HG03064 (cell line): ENCODE measurements around the gene ATP5ME.
"Not testable (repeated sequence)": the region's sequence is repeated elsewhere in the genome, so short reads cannot be mapped to it uniquely, and the experiment has no call there.

Experiments used
- ATAC-seq: cut with Tn5 transposase; IDR thresholded peaks from one replicate; pipeline ENCODE4 v1.9.1; 2021; ENCODE audit warnings: low read depth; ENCODE audit not compliant: unreplicated experiment

The ATP5ME gene

DNA sequence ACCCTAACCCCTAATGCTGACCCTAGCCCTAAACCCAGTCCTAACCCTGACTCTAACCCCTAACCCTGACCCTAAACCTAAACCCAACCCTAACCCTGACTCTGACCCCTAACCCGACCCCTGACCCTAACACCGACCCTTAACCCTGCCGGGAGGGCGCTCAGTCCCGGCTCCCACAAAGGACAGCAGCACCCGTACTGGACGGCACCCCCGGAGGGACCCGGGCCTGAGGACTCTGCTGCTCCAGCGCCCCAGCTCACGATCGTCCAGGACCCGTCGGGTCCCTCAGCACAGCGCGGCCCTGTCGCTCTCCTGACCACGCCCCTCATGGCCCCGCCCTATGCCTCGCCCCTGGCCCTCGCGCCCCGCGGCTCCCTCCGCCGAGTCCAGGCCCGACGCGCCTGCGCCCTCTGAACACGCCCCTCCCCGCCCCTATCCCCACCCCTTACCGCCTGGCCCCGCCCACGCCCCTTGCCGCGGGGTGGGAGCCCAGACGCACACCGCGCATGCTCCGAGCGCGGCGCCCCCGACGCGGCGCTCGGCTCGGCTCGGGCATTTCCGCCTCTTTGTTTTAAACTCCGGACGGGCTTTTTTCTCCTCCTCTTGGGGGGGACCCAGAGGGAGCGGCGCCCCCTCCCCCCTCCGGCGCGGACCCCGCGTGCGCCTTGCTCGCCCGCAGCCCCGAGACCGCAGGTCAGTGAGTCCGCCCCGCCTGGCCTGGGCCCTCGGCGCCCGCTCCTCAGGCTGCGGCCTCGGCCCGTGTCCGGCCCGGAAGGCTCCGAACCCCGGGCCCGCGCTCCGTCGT is 31.4 kb upstream of the ATP5ME start, which contains the start of gene PCGF3:
Gene PCGF3 (plus strand): TSS at position 555 of the 805 bp plus-strand sequence. CDS start 27,849 bp downstream, outside the sequence.
- ATAC-seq: peak; percentile 88

DNA sequence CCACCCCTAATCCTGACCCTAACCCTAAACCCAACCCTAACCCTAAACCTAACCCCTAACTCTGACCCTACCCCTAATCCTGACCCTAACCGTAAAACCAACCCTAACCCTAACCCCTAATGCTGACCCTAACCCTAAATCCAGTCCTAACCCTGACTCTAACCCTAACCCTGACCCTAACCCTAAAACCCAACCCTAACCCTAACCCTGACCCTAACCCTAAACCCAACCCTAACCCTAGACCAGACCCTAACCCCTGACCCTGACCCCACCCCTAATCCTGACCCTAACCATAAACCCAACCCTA is 30.8 kb upstream of the ATP5ME start:
- no peak for ATAC-seq

DNA sequence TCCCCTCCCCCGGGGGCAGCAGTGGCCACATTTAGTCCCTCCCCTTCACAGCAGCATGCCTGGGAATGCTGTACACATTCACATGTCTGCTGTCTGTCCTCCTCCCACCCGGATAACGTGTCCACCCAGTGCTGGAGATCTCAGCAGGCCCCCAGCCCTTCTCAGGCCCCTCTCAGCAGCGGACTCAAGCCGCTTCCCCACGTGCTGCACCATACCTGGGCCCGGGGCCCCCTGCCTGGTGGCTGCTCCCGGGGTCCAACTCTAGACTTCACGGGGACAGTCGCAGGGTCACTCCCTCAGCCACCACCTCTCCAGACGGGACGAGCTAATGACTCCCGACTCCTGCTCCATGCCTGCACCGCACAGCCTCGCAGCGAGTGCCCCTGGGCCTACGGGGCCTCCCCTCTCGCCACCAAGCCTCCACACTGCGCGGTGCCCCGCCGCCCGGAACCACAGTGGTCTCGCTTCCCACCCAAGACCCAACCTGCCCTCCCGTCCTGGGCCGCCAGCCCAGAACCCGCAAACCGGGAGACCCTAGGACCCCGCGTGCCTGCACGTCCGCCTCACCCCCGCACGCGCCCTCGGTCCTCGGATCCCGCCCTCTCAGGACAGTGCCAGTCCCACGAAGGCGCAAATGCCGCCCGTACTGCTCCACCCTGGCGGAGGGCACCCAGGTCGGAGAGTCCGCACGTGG is 30.3 kb upstream of the ATP5ME start:
- no peak for ATAC-seq

DNA sequence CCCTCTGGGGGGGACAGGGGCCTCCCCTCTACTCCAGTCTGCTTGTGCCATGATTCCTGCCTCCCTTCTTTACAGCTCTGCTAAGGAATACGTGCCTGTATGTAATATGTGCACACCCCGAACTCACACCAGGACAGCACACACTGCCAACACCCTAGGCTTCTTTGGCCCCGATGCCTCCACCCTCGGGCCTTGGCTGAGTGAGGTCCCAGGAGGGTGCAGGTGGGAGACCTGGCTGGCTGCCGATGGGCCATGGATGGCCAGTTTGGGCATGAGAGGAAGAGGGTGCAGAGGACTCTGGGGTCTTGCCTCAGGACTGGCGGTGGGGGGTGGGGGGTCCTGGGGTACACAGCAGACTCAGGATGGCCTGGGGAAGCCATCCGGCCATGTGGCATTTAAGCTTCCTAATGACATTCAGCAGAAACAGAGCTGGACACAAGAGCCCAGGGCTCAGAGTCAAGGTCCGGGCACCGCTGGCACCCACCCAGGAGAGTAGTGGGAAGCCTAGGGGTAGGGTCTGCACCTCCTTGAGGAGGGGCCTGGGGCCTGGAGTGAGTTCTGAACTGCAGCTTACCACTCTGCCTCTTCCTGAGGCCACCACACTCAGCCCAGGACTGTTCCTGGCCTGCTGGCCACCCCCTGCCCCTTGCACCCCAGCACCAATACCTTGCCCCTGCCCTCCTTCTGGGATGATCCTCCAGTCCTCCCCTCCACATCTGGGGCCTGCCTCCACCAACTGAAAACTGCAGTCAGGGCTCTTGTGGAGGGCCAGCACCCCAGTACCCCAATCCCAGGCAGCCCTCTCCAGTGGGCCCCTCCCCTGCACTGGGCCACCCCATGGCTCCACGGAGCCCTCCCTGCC is 29.5 kb upstream of the ATP5ME start:
- no peak for ATAC-seq

DNA sequence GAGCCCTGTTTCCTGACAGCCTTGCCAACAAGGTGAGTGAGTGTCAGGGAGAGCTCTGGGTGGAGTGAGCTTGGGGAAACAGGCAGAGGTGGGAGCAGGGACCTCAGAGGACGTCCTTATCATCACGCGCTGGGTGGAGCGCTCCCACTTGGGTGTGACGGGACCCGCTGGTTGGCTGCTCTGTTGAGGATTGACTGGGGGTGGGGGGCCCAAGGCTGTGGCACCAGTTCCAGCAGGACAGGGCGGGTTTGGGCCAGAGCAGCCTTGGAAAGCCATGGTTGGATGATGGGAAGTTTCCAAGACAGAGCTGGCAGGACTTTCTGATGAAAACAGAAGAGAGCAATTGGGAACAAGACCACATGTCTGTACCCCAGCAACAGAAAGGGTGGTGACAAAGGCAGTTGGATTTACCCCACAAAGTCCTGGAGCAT is 28.6 kb upstream of the ATP5ME start:
- ATAC-seq: no peak

DNA sequence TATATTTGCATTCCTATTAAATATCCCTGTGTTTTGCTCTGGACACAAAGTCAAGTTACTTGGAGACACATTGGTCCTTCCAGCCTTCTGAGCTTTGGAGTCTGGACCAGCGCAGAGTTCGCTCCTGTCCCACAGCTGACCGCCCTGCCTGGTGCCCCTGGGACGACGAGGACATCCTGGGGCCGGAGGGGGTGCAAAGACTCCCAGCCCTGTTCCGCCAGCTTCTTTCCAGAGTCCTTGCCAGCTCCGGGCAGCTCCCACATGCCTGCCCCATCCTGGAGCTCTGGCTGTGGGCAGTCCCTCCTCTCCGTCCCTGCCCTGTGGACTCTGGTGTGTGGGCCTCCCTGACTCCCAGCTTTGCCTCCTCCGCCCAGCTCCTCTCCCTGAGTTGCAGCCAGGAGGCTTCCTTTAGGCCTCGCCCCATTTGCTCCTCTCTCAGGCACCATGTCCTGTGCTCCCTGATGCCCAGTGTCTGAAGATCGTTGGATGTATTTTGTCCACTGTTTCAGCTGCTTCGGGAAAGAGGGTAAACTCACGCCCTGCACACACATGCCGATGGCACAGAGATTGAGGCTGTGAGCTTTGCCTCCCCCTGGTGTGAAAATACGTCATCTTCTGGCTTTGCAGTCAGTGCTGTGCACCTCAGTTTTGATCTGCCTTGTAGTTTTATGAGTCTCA is 26.6 kb upstream of the ATP5ME start:
- ATAC-seq: no peak

DNA sequence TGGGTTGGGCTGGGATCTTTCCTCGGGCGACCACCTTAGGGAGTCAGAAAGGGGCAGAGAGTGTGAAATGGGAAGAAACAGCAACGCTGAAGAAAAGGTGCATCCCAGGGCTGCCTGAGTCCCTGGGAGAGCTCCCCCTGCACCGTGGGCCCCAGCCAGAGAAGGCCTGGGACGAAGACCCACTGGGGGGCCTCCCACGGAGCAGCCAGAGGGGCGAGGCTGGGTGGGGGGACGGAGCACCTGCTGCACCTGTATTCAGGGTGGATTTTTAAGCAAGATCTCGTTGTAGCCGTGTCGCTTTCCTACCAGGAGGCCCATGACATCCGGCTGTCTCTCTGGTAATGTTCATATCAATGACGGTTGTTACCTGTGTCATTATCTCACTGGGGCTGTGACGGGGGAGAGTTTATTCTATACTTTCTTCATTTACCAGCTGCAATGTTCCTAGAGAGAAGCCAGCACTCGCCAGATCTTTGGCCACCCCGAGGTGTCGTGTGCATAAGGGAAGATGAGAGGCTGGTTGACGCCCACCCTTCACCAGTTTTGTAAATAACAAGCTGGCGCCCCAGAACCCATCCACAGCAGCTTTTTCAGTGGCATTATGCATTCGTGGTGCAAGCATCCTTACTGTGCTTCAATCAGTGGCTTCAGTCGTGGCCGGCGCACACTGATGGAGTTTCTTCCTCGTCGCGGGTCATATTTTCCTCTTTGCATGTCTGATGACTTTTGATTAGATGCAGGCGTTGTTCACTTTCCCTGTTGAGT is 25.9 kb upstream of the ATP5ME start:
- no peak for ATAC-seq

DNA sequence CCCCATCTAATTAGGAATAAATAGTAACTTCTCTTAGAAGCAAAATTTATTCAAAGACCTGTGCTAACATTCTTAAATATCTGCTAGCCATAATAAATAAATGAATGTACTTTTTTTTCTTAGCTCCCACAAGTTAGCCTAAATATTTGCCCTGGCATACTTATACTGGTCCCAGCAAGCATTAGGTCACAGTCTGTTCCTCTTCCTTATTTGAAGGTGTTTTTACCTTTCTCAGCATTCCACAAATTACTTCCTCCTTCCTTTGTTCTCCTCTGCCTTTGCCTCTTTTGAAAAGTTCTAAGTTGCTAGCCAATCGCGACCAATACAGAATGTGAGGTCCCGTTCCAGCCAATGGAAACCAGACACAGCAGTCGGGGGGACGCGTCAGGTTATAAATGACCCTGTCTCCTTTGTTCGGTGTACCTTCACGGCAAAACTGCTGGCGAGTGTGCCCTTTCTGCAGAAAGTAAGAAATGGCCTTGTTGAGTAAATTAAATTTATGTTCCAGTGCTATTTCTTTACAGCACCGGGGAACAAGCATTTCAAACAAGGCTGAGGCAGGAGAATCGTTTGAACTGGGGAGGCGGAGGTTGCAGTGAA is 20.4 kb upstream of the ATP5ME start:
- not testable (repeated sequence) for ATAC-seq

DNA sequence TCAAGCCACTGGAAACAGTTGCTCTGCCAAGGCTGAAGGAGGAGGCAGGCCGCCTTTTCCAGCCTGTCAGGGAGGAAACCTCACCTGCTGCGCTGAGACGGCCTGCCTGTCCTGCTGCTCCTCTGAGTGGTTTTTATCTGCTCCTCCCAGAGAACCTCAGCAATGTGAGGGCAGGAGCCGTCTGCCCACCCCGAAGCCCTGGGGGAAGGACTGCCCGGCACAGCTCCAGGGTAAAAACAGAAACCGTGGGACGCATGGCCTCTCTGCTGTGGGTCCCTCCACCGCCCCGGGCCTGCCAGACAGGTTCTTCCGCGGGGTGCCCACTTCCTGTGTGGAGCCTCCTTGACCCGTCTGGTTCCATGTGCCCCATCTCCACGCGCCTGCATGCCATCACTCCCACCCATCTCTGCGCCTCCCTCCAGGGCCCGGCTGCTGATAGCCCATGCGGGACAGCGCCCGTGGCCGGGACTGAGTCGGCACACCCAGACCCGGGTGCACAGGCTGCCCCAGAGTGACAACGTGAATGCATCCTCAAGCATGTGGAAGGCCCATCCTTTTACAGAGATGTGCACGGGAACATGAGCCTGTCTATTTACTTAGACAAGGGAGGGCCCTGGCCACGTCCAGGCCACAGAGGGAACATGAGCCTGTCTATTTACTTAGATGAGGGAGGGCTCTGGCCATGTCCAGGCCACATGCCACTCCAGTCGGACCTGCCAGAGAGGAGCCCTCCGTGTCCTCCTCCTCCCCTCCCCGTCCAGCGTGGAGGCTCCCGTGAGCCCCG is 18.9 kb upstream of the ATP5ME start:
- ATAC-seq: no peak

DNA sequence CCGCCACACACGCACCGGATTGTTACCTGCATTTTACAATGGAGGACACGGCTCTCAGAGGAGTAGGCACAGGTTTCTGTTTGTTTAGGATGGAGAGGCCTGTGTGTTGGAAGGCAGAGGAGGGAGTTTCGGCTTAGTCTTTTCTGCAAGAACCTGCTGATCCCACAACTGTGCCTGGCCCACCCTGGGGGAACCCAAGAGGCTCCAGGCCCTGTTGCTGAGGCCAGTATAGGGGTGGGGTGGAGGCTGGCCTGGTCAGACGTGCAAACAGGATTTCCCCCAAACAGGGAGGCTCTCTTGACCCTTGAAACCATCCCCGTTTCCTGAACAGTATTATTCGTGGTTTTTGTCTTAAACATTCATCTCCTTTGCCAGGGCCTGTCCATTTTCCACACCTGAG is 15.6 kb upstream of the ATP5ME start:
- no peak for ATAC-seq

DNA sequence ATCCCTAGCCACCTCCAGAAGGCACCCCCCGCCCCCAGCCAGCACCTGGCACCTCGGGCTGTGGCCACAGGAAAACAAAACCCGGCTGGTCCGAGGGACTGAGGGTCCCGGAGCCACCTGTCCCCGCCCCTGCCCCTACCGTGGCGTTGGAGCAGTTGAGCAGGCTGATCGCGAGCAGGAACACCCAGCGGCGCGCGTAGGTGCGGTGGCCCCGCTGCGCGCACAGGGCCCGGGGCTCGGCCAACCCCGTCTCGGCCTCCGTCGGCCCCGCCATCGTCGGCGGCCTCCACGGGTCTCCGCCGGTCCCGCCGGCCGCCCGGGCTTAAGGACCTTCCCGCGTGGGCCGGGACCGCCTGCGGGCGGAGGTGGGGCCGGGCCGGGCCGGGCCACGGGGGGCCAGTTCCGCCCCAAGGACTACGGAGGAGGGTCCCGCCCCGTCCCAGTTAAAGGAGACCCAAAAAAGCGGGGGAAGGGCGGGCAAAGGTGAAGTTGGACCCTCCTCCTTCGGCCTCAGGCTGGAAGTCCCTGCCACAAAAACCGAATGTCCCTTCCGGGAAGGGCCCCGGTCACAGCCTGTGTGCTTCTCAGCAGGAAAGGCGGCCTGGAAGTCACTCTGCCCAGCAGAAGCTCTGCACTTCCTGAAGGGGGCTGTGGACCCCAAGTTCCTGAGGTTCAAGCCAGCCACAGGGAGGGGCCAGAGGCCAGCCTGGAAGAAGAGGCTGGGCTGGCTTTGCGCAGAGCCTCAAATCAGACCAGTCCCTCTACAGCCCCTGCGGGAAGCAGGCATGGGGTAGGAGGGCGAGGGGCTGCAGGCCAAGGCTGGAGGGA is 15.0 kb upstream of the ATP5ME start, which contains the start of gene SLC49A3:
Gene SLC49A3 (minus strand): TSS at position 298 of the 828 bp plus-strand sequence. CDS start 24 bp downstream, at position 274.
- ATAC-seq: no peak

DNA sequence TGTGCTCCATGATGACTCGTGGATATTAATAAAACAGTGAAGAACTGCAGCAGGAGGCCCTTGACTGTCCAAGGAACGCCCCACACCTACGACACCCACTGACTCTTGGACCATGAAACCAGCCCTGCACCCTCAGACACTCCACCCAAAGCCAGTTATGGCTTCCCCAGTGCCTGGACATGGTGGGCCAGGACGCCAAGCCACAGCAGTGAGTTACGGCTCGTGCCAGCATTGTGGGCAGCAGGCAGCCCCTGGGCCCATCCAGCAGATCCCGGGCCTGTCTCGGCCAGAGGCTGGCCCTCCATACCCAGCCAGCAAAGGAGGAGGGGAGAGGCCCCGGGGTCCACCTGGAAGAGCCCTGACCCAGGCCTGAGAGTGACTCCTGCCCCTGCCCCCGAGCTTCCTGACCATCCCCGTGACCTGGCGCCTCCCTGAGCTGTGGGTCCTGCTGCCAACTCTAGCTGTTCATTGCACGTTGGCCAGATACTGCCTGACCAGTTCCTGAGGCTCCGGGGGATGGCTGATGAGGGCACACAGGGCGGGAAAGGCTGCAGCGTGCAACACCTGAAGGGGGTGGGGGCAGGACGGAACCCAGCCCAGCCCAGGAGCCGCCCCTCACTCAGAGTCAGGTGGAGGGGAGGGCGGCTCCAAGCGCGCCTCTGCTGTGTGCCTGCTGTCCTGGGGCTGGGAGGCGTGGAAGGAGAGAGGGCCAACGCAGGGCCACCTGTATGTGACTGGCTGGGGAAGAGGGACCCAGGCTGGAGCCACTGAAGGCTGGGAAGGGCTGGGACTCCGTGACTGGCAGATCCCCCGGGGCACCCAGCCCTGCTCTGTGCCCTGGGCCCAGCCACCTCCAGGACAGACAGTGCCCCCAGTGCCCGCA is 14.1 kb upstream of the ATP5ME start:
- ATAC-seq: no peak

DNA sequence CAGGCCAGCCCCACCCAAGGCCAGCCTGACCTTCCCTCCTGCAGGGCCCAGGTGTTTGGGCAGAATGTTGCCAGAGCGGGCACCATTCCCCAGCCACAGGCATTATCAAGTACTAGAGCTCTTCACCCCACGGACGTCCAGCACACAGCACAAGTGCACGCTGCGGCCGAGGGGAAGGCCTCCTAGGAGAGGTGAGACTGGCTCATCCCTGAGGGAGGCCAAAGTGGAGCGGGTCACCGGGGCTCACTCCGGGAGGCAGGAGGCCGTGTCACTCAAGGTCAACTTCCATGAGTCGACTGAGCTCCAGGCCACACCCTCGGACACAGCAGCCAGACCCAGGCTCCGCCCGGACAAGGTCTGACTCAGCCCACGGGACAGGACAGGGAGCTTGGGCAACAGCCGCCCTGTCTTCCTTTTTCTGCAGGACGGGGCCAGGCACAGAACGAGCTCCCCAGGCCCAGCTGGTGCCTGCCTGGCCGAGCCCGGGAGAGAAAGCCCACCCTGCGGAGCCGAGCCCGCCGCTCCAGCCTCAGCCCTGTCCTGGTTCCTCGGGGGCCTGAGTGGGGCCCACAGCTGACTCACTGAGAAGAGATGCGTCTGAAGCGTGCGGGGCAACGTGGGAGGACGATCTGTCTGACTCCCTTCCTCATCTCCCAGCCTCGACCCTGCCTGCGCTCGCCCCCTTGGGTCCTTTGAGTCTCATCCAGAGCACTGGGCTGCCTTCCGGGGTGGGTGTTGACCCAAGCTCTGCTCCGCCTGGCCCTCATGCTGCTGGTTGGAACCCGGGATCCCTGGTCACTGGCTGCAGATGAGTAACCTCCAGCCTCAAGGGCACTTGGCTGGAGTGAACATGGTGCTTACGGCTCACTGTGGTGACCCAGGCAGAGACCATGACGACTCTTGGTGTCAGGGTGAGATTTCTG is 13.2 kb upstream of the ATP5ME start:
- no peak for ATAC-seq

DNA sequence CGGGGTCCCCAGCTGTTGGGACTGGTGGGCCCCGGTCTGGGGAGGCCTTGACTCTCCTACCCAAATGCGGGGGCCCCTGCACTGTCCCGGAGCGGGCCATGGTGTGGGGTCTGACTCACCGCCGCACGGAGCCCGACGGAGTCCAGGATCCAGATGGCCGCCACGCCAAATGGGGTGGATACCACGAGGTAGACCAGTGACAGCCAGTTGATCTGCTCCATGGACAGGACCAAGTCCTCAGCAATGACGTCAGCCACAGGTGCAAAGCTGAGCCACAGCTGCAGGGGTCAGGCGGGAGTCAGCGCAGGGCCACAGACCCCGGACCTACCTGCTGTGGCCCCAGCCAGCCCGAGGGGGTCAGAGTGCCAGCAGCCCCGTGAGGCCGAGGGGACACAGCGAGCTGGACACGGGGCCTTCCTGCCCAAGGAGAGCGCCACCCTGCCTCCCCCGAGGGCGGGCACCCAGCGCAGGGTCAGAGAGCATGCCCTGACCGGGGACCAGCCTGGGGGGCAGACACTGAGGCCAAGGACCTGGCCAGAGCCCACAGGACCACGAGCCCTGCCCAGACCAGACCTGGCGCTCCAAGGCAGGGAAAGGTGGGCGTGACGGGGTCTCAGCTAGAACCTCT is 12.5 kb upstream of the ATP5ME start:
- no peak for ATAC-seq

DNA sequence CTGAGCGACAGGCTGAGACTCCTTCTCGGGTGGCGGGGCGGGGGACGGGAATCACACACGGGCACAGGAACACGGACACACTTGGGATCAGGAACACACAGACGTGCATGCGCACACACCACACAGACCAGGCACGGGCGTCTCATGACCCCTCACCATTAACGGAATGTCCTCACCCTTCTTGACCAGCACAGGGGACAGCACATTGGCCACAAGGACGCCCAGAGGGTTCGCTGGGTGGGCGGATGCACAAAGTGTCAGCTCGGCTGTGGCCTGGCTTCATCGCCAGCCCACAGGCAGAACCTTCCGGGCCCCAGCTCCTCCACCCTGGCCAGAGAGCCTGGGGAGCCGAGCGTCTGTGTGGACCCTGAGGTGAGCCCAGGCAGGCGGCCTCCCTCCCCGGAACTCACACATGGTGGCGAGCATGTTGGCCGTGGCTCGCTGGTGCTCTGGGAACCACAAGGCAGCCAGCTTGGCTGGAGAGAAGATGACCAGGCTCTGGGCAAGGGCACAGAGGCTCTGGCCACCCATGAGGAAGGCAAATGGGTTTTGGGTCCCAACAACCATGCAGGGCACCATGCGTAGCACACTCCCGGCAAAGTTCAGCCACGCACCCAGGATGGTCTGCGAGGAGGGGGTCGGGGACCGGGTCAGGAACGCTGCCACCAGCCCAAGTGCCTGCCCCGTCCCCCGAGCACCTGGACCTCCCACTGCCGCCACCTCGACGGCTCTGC is 11.8 kb upstream of the ATP5ME start:
- no peak for ATAC-seq
